ENCODE results near the gene SLC4A1.
A peak's percentile ranks its signal among the peaks of the same experiment; 100 is the strongest.

Gene SLC4A1

GRCh38 chr17:44284024-44284400 is 16.1 kb upstream of the SLC4A1 start:
- no peak for TF ChIP-seq CTCF (IDR thresholded peaks at IDR 0.05; ENCODE audit: insufficient read depth, low read depth, low read length, missing control alignments)
- no peak for DNase-seq (ENCODE audit: low read depth)
- no peak overlapping the region for H3K4me3 ChIP-seq (ENCODE audit: low read depth, low read length)

GRCh38 chr17:44283344-44284023 is 15.5 kb upstream of the SLC4A1 start:
- no peak for TF ChIP-seq CTCF (IDR thresholded peaks at IDR 0.05; ENCODE audit: insufficient read depth, low read depth, low read length, missing control alignments)
- DNase-seq (ENCODE audit: low read depth), result no peak
- no peak overlapping the region for H3K4me3 ChIP-seq (ENCODE audit: low read depth, low read length)

GRCh38 chr17:44282264-44282663 is 14.3 kb upstream of the SLC4A1 start:
- TF ChIP-seq CTCF (IDR thresholded peaks at IDR 0.05; ENCODE audit: insufficient read depth, low read depth, low read length, missing control alignments), result no peak
- DNase-seq (ENCODE audit: low read depth), result no peak

GRCh38 chr17:44281570-44281969 is 13.6 kb upstream of the SLC4A1 start:
- TF ChIP-seq CTCF (IDR thresholded peaks at IDR 0.05; ENCODE audit: insufficient read depth, low read depth, low read length, missing control alignments), result no peak
- no peak for DNase-seq (ENCODE audit: low read depth)
- H3K4me3 ChIP-seq (ENCODE audit: low read depth, low read length), result no peak overlapping the region

More at GRCh38 chr17:44282264-44282663, 14.3 kb upstream of the SLC4A1 start:
- H3K4me3 ChIP-seq (ENCODE audit: low read depth, low read length), result no peak overlapping the region

GRCh38 chr17:44280392-44280937 is 12.5 kb upstream of the SLC4A1 start:
- TF ChIP-seq CTCF (IDR thresholded peaks at IDR 0.05; ENCODE audit: insufficient read depth, low read depth, low read length, missing control alignments), result no peak
- DNase-seq (ENCODE audit: low read depth), result no peak
- no peak overlapping the region for H3K4me3 ChIP-seq (ENCODE audit: low read depth, low read length)

- H3K4me3 ChIP-seq (ENCODE audit: low read depth, low read length), result no peak overlapping the region
- TF ChIP-seq CTCF (IDR thresholded peaks at IDR 0.05; ENCODE audit: insufficient read depth, low read depth, low read length, missing control alignments), result no peak
- DNase-seq (ENCODE audit: low read depth), result peak; percentile 93
These were observed 11.9 kb upstream of the SLC4A1 start for GRCh38 chr17:44279666-44280391.

Measured in GM12865 (cell line).